Dendritic cell treated with granulocyte-macrophage colony-stimulating factor and Interleukin-4, amounts not matched to agents 40 ng/mL and 50 ng/mL, for 4 days (primary cell): Measurements from ENCODE around the gene ZNF622.
"Not testable (repeated sequence)": the region's sequence is repeated elsewhere in the genome, so short reads cannot be mapped to it uniquely, and the experiment has no call there.

ENCODE experiments used
- H3K27ac Mint-ChIP-seq: one replicate; pipeline ENCODE4 v1.8.0; 2022; ENCODE audit warnings: mild to moderate bottlenecking, mixed read lengths
- H3K27me3 Mint-ChIP-seq: one replicate; pipeline ENCODE4 v1.8.0; 2022; ENCODE audit warnings: mild to moderate bottlenecking, mixed read lengths
- H3K36me3 Mint-ChIP-seq: one replicate; pipeline ENCODE4 v1.8.0; 2022; ENCODE audit warnings: low read depth, mixed read lengths
- H3K4me1 Mint-ChIP-seq: one replicate; pipeline ENCODE4 v1.8.0; 2022; ENCODE audit warnings: low read depth, mixed read lengths
- H3K4me3 Mint-ChIP-seq: one replicate; pipeline ENCODE4 v1.8.0; 2022; ENCODE audit warnings: mild to moderate bottlenecking, moderate library complexity, mixed read lengths
- H3K9me3 Mint-ChIP-seq: one replicate; pipeline ENCODE4 v1.8.0; 2022; ENCODE audit warnings: mixed read lengths
- intact Hi-C: fragments of 100-400 bp; cut with micrococcal nuclease; formaldehyde crosslinking; loops from one replicate; pipeline ENCODE4 v1.15.0; 2022

The ZNF622 gene

DNA sequence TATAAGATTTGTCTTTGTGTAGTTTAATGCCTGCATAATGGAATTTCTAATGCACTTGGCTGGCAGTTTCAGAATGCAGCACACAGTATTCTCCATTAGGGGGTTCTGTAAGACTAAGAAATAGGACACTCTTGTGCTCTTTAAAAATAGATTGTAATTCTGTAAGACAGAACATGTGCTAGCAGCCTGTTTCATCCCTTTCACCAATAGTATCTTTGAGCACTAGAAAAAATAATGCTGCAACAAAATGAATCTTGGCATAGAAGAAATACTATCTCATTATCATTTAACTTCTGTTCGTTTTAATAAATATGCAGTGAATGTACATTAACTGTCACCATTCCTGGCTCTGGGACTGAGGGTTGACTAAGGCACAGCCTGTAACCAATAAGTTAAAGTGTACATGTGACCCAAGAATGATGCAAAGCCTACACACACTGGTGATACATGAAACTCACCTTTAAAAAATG is 23.8 kb upstream of the ZNF622 start:
- intact Hi-C loops = loop anchor here (1.0 to 10.0 kb wide), 2 partner anchors 61 to 695 kb away; no protein-coding TSS in a partner anchor
- no peaks in the 10 kb centered on the region for H3K4me1 Mint-ChIP-seq
- H3K4me3 Mint-ChIP-seq = no peak overlapping the region
- peaks cover 3% of the 10 kb centered on the region for H3K9me3 Mint-ChIP-seq
- no peaks in the 10 kb centered on the region for H3K27me3 Mint-ChIP-seq
- H3K36me3 Mint-ChIP-seq = no peaks in the 10 kb centered on the region
- no peak overlapping the region for H3K27ac Mint-ChIP-seq

DNA sequence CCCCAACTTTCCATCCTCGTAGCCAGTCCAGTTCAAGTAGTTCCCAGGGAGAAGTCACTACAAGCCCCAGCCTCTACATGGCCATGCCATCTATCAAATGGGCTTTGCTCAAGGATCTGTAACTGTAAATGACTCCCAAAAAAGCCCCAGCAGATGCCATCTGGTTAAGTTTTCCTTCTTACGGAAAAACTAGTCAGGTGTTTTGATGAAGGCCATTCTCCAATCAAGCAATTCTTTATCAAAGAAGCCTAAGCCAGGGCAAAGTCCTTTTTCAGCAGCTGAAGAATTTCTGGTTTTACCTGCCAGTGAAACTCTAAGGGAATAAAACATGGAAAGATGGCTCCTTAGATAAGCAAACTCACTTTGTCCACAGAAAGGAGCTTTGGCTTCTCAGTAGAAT is 21.9 kb upstream of the ZNF622 start:
- Mint-ChIP-seq H3K27ac (no peak overlapping the region), H3K4me1 (no peaks in the 10 kb centered on the region), H3K9me3 (no peaks in the 10 kb centered on the region), H3K27me3 (no peaks in the 10 kb centered on the region), H3K36me3 (no peaks in the 10 kb centered on the region), H3K4me3 (no peak overlapping the region)
- intact Hi-C loops = loop anchor here (10.0 kb wide), 1 partner anchor 697 kb away; no protein-coding TSS in a partner anchor

DNA sequence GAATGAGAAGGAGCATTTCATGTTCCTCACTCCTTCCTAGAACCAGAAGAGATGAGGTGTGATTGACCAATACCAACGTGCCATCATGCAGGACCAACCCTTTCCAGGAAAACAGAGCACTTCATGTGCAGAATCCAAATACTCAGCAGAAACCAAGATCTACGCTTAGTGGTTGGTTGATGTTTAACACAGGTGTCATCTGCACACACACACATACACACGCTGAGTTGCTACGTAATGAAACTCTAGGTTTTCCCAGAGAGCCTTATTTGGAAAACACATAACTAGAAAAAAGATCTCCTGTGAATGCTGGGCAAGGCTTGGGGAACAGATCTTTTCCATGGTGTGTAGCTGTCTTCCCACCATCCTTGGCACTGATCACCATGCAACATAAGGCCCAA is 21.1 kb upstream of the ZNF622 start:
- H3K27ac Mint-ChIP-seq = no peak overlapping the region
- H3K36me3 Mint-ChIP-seq = no peaks in the 10 kb centered on the region
- no peaks in the 10 kb centered on the region for H3K27me3 Mint-ChIP-seq
- no peaks in the 10 kb centered on the region for H3K4me1 Mint-ChIP-seq
- H3K4me3 Mint-ChIP-seq = no peak overlapping the region
- intact Hi-C loops = loop anchor here (10.0 kb wide), 1 partner anchor 698 kb away; no protein-coding TSS in a partner anchor
- H3K9me3 Mint-ChIP-seq = no peaks in the 10 kb centered on the region

DNA sequence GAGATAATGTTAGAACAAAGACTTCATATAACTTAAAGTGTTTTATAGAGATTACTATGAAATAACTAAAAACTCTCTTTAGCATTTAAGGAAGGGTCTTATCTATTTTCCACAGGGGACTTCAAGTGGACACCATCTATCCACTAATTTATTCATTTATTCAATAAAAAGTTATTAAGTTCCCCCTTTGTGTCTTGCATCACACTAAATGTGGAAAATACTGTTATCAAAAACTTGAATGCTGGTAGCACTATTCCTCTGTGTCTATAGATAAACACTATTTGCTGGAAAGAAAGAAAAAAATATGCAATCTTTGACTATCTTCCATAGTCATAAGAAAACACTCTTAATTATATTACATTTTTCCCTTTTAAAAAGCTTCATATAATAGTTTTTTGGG is 20.1 kb upstream of the ZNF622 start:
- H3K4me3 Mint-ChIP-seq = no peak overlapping the region
- intact Hi-C loops = loop anchor here (10.0 kb wide), 1 partner anchor 699 kb away; no protein-coding TSS in a partner anchor
- H3K9me3 Mint-ChIP-seq = no peaks in the 10 kb centered on the region
- H3K36me3 Mint-ChIP-seq = no peaks in the 10 kb centered on the region
- no peaks in the 10 kb centered on the region for H3K4me1 Mint-ChIP-seq
- no peak overlapping the region for H3K27ac Mint-ChIP-seq
- H3K27me3 Mint-ChIP-seq = no peaks in the 10 kb centered on the region

DNA sequence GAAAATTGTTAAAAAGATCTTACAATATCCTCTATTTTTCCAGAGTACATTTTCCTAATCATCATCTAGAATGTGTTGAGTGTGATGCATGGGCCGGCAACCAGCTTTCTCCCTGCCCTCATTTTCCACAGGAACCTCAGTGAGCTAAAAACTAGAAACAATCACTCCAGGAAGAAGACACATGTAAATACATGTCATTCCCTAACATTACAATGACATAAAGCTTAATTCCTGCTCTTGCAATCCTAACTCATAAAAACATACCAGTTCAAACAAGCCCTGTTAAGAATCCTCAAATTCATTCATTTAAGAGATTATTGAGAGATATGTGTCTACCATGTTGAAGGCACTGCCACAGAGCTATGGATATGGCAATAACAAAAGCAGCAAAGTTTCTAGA is 18.5 kb upstream of the ZNF622 start:
- peaks cover 2% of the 10 kb centered on the region for H3K27me3 Mint-ChIP-seq
- H3K4me1 Mint-ChIP-seq = no peaks in the 10 kb centered on the region
- H3K4me3 Mint-ChIP-seq = no peak overlapping the region
- no peaks in the 10 kb centered on the region for H3K36me3 Mint-ChIP-seq
- intact Hi-C loops = loop anchor here (10.0 kb wide), 1 partner anchor 701 kb away; no protein-coding TSS in a partner anchor
- no peaks in the 10 kb centered on the region for H3K9me3 Mint-ChIP-seq
- no peak overlapping the region for H3K27ac Mint-ChIP-seq

GRCh38 chr5:16483361-16483760 is 17.8 kb upstream of the ZNF622 start:
- Mint-ChIP-seq H3K27ac (no peak overlapping the region), H3K27me3 (peaks cover 3% of the 10 kb centered on the region), H3K4me1 (no peaks in the 10 kb centered on the region), H3K9me3 (no peaks in the 10 kb centered on the region), H3K36me3 (no peaks in the 10 kb centered on the region), H3K4me3 (no peak overlapping the region)
- intact Hi-C loops = loop anchor here (10.0 kb wide), 1 partner anchor 701 kb away; no protein-coding TSS in a partner anchor

DNA sequence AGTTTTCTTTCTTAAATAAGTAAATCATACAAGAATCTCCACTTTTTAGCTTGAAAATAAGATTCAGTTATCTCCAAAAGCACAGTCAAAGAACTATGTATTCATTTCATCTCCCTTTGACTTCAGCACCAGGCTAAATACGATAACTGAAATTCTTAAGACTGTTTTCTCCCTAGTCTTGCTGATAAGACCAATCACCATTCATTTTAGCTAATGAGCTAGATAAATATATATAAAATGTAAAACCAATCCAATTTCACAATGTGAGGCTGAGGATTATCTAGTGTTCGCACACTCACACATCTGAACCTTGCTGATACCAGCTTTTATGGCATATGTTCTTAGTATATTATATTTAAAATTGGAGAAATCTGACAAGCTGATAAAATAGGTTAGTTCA is 17.3 kb upstream of the ZNF622 start:
- peaks cover 3% of the 10 kb centered on the region for H3K27me3 Mint-ChIP-seq
- no peak overlapping the region for H3K4me3 Mint-ChIP-seq
- no peaks in the 10 kb centered on the region for H3K4me1 Mint-ChIP-seq
- no peak overlapping the region for H3K27ac Mint-ChIP-seq
- H3K36me3 Mint-ChIP-seq = no peaks in the 10 kb centered on the region
- intact Hi-C loops = loop anchor here (10.0 kb wide), 1 partner anchor 702 kb away; no protein-coding TSS in a partner anchor
- H3K9me3 Mint-ChIP-seq = no peaks in the 10 kb centered on the region

- H3K27me3 Mint-ChIP-seq = peaks cover 3% of the 10 kb centered on the region
- H3K4me3 Mint-ChIP-seq = no peak overlapping the region
- no peaks in the 10 kb centered on the region for H3K9me3 Mint-ChIP-seq
- H3K4me1 Mint-ChIP-seq = no peaks in the 10 kb centered on the region
- no peak overlapping the region for H3K27ac Mint-ChIP-seq
- H3K36me3 Mint-ChIP-seq = no peaks in the 10 kb centered on the region
- intact Hi-C loops = loop anchor here (10.0 kb wide), 1 partner anchor 704 kb away; no protein-coding TSS in a partner anchor
These were observed 15.4 kb upstream of the ZNF622 start for GRCh38 chr5:16480821-16481538.

DNA sequence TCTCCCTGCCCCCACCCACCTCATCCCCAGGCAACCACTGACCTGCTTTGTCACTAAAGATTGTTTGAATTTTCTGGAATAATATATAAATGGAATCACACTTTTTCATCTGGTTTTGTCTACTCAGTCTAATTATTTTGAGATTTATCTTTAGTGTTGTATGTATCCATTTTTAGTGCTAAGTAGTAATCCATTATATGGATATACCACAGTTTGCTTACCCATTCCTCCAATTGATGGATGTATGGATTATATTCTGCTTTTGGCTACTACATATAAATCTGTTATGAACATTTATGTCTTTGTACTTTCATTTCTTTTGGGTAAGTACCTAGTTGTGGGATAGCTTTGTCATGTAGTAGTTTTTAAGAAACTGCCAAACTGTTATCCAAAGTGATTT is 14.5 kb upstream of the ZNF622 start:
- H3K36me3 Mint-ChIP-seq = no peaks in the 10 kb centered on the region
- no peak overlapping the region for H3K4me3 Mint-ChIP-seq
- intact Hi-C loops = loop anchor here (10.0 kb wide), 1 partner anchor 705 kb away; no protein-coding TSS in a partner anchor
- no peaks in the 10 kb centered on the region for H3K9me3 Mint-ChIP-seq
- no peaks in the 10 kb centered on the region for H3K4me1 Mint-ChIP-seq
- peaks cover 3% of the 10 kb centered on the region for H3K27me3 Mint-ChIP-seq
- H3K27ac Mint-ChIP-seq = no peak overlapping the region

DNA sequence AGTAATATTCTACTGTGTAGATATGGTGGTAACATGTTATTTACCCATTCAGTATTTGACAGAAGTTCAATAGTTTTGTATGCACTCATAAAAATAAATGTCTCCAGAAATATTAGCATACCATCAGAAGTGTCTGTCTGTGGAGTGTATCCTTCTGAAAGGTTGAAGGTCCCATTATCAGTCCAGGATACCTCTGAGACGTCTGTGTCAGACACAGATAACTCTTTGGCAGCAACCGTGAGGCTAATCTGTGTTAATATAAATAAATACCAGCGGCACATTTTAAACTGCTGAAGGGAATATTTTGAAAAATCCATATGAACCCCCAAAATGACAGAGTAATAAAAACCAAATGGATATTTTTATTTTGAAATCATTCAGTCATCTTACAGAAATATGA is 11.9 kb upstream of the ZNF622 start:
- intact Hi-C loops = no loop called here
- Mint-ChIP-seq H3K27ac (no peak overlapping the region), H3K9me3 (no peaks in the 10 kb centered on the region), H3K4me3 (no peak overlapping the region), H3K27me3 (peaks cover 3% of the 10 kb centered on the region), H3K4me1 (no peaks in the 10 kb centered on the region), H3K36me3 (no peaks in the 10 kb centered on the region)

- H3K4me1 Mint-ChIP-seq, H3K4me3 Mint-ChIP-seq, intact Hi-C loops, H3K36me3 Mint-ChIP-seq, H3K27ac Mint-ChIP-seq, H3K27me3 Mint-ChIP-seq, H3K9me3 Mint-ChIP-seq: not testable (repeated sequence)
These were observed 10.8 kb upstream of the ZNF622 start for GRCh38 chr5:16476417-16476816.

DNA sequence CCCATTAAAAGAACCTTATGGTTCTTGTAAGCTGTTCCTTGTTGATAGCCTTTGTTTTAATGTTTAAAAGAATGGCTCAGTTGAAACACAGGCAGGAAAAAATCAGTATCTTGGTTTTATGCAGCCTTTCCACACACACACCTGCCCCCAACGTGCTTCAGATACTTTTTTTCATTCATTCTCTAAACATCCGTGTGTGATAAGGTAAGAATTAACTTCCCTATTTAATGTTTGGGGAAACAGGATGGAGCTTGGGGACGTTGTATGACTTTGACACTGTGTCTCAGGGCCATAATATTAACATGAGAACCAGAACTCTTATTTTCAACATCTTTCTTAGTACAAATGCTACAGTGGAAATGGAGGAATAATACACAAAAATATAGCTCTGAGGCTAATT is 5.8 kb upstream of the ZNF622 start:
- H3K4me3 Mint-ChIP-seq = no peak overlapping the region
- intact Hi-C loops = no loop called here
- no peaks in the 10 kb centered on the region for H3K27me3 Mint-ChIP-seq
- H3K27ac Mint-ChIP-seq = no peak overlapping the region
- no peaks in the 10 kb centered on the region for H3K36me3 Mint-ChIP-seq
- peaks cover 33% of the 10 kb centered on the region for H3K4me1 Mint-ChIP-seq
- no peaks in the 10 kb centered on the region for H3K9me3 Mint-ChIP-seq

DNA sequence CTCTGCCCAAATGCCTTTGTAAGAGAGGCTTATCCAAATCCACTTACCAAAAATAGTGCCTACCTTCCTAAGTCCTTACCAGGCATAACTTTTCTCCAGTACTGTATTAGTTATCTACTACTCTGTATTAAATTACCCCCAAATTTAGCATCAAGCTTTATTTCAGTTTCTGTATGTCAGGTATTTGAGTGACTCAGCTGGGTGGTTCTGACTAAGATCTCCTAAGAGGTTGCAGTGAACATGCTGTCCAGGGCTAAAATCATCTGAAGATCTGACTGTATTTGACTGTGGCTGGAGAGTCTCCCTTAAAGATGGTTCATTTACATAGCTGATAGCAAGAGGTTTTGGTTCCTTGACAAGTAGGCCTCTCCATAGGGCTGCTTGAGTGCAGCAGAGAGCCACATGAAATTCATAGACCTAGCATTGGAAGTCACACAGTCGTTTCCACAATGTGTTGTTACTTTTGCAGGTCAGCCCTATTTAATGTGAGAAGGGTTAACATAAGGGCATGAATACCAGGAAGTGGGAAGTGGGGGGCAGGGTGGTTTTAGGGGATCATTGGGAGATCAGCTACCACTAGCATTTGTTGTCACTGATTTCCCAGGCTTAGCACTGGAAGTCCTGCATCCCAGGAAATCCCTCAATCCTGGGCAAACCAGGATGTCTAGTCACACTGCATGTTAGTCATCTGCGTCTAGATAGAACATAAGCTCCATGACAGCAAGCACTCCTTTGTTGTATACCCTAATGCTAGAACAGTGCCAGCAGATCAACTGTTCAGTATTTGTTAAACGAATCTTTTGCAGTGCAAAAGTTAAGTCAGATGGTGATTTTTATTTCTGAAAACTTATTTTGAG is 2.0 kb upstream of the ZNF622 start:
- H3K9me3 Mint-ChIP-seq = no peaks in the 10 kb centered on the region
- intact Hi-C loops = no loop called here

More for the DNA sequence above, 2.0 kb upstream of the ZNF622 start:
- Mint-ChIP-seq H3K27ac (no peak overlapping the region), H3K4me3 (peak overlapping the region; percentile 53), H3K27me3 (no peaks in the 10 kb centered on the region), H3K36me3 (peaks cover 32% of the 10 kb centered on the region), H3K4me1 (peaks cover 58% of the 10 kb centered on the region)
